C4-2B (cell line): ENCODE results near the gene PDZD8.
"Not testable (repeated sequence)": the region's sequence is repeated elsewhere in the genome, so short reads cannot be mapped to it uniquely, and the experiment has no call there.

Experiments used
- H3K27ac ChIP-seq: fragments of 450-650 bp; 2 replicates; pipeline ENCODE4 v1.5.1; 2017
- CTCF ChIP-seq: fragments of 450-650 bp; conservative IDR thresholded peaks from 2 replicates; pipeline ENCODE4 v1.5.1; 2017; ENCODE audit warnings: mild to moderate bottlenecking
- ZFX ChIP-seq: fragments of 450-650 bp; IDR thresholded peaks from 2 replicates; pipeline ENCODE4 v1.6.1; 2017

PDZD8 gene

GRCh38 chr10:117237401-117237991 lies 137.7 kb downstream of the PDZD8 start:
- no peak for TF ChIP-seq ZFX
- no peak for TF ChIP-seq CTCF
- no peak overlapping the region for H3K27ac ChIP-seq

- not testable (repeated sequence) for H3K27ac ChIP-seq
Measured at GRCh38 chr10:117230107-117230506, 145.1 kb downstream of the PDZD8 start.

- H3K27ac ChIP-seq, result no peak overlapping the region
- TF ChIP-seq CTCF (no peak), ZFX (no peak)
Measured at GRCh38 chr10:117228210-117228609, 147.0 kb downstream of the PDZD8 start.
